ENCODE measurements around the gene HOXC9. TPM values are rescaled to one million over a fixed set of nuclear protein-coding genes. Genes with fewer than 3 reads are reported as not detected.

Gene HOXC9
- 0.08 TPM for polyA plus RNA-seq (2013, experiment 1 of 2; ENCODE audit: insufficient read length)
- polyA plus RNA-seq (2013, experiment 2 of 2; ENCODE audit: insufficient read length), result 0.08 TPM

- DNase-seq, result no peak
These were observed at the start of gene HOXC9 for GRCh38 chr12:54000116-54001114. Gene HOXC9, plus strand, starts transcription at chr12:54000161. Its CDS starts 28 bp downstream, at chr12:54000189.

- no peak for DNase-seq
These were observed 49.6 kb upstream of the HOXC9 start for GRCh38 chr12:53950437-53950773.

- no peak for DNase-seq
These were observed 49.0 kb upstream of the HOXC9 start for GRCh38 chr12:53950789-53951576.

- DNase-seq, result no peak
These were observed 48.2 kb upstream of the HOXC9 start for GRCh38 chr12:53951577-53952334.

- DNase-seq, result no peak
These were observed 47.6 kb upstream of the HOXC9 start for GRCh38 chr12:53952335-53952694.

- peak; percentile 36 for DNase-seq
These were observed 46.9 kb upstream of the HOXC9 start for GRCh38 chr12:53952871-53953734.

GRCh38 chr12:53953831-53954693 is 45.9 kb upstream of the HOXC9 start:
- no peak for DNase-seq

GRCh38 chr12:53954694-53955035 is 45.3 kb upstream of the HOXC9 start, which contains the start of gene HOXC12:
Gene HOXC12, plus strand, starts transcription at chr12:53954903. Its CDS starts 27 bp downstream, at chr12:53954930.
- DNase-seq, result no peak

- no peak for DNase-seq
These were observed 44.8 kb upstream of the HOXC9 start for GRCh38 chr12:53955036-53955775.

GRCh38 chr12:53955776-53956250 is 44.1 kb upstream of the HOXC9 start:
- no peak for DNase-seq

GRCh38 chr12:53956251-53956887 is 43.6 kb upstream of the HOXC9 start:
- DNase-seq, result no peak

- no peak for DNase-seq
These were observed 42.9 kb upstream of the HOXC9 start for GRCh38 chr12:53956914-53957536.

GRCh38 chr12:53958128-53958527 is 41.8 kb upstream of the HOXC9 start:
- no peak for DNase-seq

GRCh38 chr12:53959314-53959713 is 40.6 kb upstream of the HOXC9 start:
- DNase-seq, result no peak

- DNase-seq, result no peak
These were observed 39.6 kb upstream of the HOXC9 start for GRCh38 chr12:53960187-53961024.

- no peak for DNase-seq
These were observed 38.8 kb upstream of the HOXC9 start for GRCh38 chr12:53961025-53961761.

- DNase-seq, result no peak
These were observed 37.0 kb upstream of the HOXC9 start for GRCh38 chr12:53963005-53963404.

All from fibroblast of skin of back (primary cell).